Neural progenitor cell (in vitro differentiated cells): Measurements from ENCODE around the gene KCNAB1.

Source experiments
- EZH2 ChIP-seq: fragments of 200-600 bp; sonication (generic); IDR thresholded peaks from 2 replicates; pipeline ENCODE4 v1.6.1; 2017; ENCODE audit warnings: antibody characterized with exemption, mild to moderate bottlenecking, moderate library complexity
- EZH2phosphoT487 ChIP-seq: fragments of 200-600 bp; sonication (generic); IDR thresholded peaks from 2 replicates; pipeline ENCODE4 v1.6.1; 2017; ENCODE audit warnings: antibody characterized with exemption
- TF ChIP-seq, protein P1 (sequence below): fragments of 200-600 bp; sonication (generic); IDR thresholded peaks from 2 replicates; pipeline ENCODE4 v1.5.1; 2017; ENCODE audit warnings: antibody characterized with exemption, mild to moderate bottlenecking

DNA sequence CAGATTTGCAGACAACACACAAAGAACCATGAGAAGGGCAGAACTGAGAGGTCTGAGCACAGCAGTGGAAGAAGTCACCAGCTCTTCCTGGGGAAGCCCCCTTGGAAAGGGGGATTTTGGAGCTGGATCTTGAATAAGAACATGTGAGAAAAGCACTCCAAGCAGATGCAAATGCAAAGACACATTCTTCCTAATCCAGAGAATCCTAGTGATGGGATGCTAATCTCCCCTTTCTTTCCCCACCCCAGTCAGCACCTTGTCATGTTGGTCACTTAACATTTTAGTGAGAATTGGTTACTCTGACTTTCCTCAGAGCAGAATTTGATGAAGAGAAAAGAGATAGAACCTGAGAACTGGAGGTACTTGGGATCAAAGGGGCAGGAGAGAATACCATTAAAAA, 286.0 kb downstream of the KCNAB1 start:
- TF ChIP-seq, protein P1, sequence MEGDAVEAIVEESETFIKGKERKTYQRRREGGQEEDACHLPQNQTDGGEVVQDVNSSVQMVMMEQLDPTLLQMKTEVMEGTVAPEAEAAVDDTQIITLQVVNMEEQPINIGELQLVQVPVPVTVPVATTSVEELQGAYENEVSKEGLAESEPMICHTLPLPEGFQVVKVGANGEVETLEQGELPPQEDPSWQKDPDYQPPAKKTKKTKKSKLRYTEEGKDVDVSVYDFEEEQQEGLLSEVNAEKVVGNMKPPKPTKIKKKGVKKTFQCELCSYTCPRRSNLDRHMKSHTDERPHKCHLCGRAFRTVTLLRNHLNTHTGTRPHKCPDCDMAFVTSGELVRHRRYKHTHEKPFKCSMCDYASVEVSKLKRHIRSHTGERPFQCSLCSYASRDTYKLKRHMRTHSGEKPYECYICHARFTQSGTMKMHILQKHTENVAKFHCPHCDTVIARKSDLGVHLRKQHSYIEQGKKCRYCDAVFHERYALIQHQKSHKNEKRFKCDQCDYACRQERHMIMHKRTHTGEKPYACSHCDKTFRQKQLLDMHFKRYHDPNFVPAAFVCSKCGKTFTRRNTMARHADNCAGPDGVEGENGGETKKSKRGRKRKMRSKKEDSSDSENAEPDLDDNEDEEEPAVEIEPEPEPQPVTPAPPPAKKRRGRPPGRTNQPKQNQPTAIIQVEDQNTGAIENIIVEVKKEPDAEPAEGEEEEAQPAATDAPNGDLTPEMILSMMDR = no peak
- TF ChIP-seq EZH2 = no peak
- no peak for TF ChIP-seq EZH2phosphoT487
